ENCODE data around the gene GOT1.

GOT1 gene

DNA sequence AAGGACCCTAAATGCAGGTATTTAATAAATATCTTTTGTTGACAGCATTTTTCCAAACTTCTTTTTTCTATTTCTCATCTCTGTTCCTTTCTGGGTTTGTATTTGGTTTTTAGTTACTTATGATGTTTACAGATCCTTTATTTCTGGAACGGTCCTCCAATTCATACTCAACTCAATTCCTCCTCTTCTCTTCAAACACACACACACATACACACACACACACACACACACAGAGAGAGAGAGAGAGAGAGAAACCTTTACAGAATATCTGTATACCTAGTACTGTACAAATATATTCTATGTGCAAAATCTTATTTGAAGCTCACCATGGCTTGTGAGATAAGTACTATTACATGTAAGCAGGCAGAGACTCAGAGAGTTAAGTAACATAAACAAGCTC is 21.6 kb upstream of the GOT1 start:
- no peak for DNase-seq
- H3K36me3 ChIP-seq: no peaks in the 10 kb centered on the region
- TF ChIP-seq, protein P1, sequence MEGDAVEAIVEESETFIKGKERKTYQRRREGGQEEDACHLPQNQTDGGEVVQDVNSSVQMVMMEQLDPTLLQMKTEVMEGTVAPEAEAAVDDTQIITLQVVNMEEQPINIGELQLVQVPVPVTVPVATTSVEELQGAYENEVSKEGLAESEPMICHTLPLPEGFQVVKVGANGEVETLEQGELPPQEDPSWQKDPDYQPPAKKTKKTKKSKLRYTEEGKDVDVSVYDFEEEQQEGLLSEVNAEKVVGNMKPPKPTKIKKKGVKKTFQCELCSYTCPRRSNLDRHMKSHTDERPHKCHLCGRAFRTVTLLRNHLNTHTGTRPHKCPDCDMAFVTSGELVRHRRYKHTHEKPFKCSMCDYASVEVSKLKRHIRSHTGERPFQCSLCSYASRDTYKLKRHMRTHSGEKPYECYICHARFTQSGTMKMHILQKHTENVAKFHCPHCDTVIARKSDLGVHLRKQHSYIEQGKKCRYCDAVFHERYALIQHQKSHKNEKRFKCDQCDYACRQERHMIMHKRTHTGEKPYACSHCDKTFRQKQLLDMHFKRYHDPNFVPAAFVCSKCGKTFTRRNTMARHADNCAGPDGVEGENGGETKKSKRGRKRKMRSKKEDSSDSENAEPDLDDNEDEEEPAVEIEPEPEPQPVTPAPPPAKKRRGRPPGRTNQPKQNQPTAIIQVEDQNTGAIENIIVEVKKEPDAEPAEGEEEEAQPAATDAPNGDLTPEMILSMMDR (IDR thresholded peaks at IDR 0.05): no peak
- intact Hi-C loops (cut with DNase I; ENCODE audit: low total_unique reads): no loop called here
- no peaks in the 10 kb centered on the region for H3K4me1 ChIP-seq
- H3K27ac ChIP-seq: no peak overlapping the region
- H3K27me3 ChIP-seq: peaks cover 0 to 44% of the 10 kb centered on the region in 2 donors
- H3K4me3 ChIP-seq: no peak overlapping the region
- no peaks in the 10 kb centered on the region for H3K9me3 ChIP-seq

DNA sequence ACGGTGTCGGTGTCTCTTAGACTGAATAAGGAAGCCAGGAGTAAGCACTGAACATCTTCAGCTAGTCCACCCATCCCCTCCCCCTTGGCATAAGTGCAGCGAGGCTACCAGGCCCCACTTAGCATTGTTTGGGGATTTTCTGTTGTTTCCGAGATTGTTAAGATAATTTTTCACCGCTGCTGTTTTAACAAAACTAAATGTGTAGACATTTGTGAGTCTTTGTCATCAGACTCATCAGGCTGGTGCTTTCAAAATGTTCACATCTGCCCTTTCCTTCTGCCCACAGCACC is 21.0 kb upstream of the GOT1 start:
- Histone ChIP-seq H3K36me3 (no peaks in the 10 kb centered on the region), H3K4me3 (no peak overlapping the region), H3K4me1 (no peaks in the 10 kb centered on the region), H3K27ac (no peak overlapping the region), H3K27me3 (peaks cover 0 to 43% of the 10 kb centered on the region in 2 donors), H3K9me3 (no peaks in the 10 kb centered on the region)
- intact Hi-C loops (cut with DNase I; ENCODE audit: low total_unique reads): no loop called here
- TF ChIP-seq, protein P1 (IDR thresholded peaks at IDR 0.05): no peak
- DNase-seq: no peak

DNA sequence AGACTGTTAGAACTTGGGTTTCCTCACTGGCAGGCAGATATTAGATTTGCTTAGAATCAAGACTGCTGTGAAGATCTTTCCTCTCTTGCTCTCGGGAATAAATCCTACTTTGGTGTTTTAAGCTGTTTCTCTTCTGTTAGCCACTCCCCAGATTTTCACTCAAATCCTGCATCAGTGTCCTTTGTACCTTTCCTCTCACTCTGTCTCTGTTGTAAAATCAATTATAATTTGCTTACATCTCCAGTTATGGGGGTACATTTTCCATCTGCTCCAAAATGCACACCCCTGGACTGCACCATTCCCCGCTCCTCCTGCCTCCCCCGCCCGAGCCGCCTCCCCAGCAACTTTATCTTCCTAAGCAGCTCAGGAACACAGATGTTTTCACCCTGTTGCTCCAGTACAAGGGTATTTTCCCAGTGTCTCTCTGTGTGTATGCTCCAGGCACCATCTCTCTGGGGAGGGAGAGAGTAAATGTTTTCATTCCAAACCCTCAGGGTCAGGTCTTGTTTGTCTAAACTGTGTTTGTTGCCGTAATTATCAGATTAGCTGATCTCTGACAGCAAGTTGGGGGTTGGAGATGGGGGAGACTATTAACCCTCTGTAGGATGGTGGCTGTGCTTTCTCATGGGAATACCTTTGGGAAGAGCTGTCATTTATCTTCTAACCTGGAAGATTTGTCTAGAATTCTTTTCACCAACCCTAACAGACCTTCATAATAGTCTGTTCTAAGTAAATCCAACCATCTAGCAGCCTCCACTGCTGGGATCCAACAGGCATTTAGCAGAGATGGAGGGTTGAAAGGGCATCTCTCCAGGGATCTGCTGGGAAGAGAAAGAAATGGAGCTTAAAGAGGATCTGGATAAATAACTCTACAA is 20.4 kb upstream of the GOT1 start:
- intact Hi-C loops (cut with DNase I; ENCODE audit: low total_unique reads): no loop called here
- TF ChIP-seq, protein P1 (IDR thresholded peaks at IDR 0.05): no peak
- Histone ChIP-seq H3K27me3 (peaks cover 0 to 38% of the 10 kb centered on the region in 2 donors), H3K27ac (no peak overlapping the region), H3K4me3 (no peak overlapping the region), H3K9me3 (no peaks in the 10 kb centered on the region), H3K36me3 (no peaks in the 10 kb centered on the region), H3K4me1 (no peaks in the 10 kb centered on the region)
- no peak for DNase-seq

DNA sequence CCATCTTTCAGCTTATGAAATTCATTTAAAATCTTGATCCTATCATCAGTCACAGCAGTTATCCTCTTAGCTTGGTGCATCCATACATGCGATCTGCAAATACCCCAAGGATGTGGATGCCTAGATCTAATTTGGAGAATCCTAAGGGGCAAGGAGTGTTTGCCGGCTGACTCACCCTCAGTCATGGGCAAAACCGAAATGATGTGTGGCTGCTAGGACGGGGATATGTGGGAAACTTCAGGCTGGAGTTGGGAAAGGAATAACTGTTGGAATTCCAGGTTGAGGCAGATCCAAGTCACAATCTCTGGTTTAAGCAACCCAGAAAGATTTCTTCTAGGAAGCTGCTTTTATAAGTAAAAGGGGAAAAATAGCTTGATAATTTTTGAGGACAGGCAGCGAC is 19.7 kb upstream of the GOT1 start:
- H3K4me3 ChIP-seq: no peak overlapping the region
- TF ChIP-seq, protein P1 (IDR thresholded peaks at IDR 0.05): no peak
- peaks cover 0 to 33% of the 10 kb centered on the region in 2 donors for H3K27me3 ChIP-seq
- H3K4me1 ChIP-seq: no peaks in the 10 kb centered on the region
- no peaks in the 10 kb centered on the region for H3K9me3 ChIP-seq
- H3K36me3 ChIP-seq: no peaks in the 10 kb centered on the region
- DNase-seq: no peak
- intact Hi-C loops (cut with DNase I; ENCODE audit: low total_unique reads): no loop called here
- no peak overlapping the region for H3K27ac ChIP-seq

DNA sequence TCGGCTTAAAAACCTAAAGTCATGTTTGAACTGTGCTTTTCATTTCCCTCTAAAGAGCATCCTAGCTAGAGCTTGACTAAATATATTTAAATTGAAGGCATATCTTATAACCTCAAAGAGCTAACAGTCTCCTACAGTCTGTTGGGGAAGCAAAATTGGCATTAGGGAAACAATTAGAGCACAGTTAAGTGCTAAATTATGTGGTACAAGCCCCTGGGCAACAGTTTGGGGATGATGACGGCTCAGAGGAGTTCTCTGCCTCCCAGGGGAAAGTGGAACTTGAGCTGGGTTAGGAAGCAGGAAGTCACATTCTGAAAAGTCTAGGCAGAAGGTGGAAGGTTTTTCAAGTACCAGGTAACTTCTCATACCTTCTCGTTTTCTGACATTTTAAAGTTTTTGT is 18.6 kb upstream of the GOT1 start:
- Histone ChIP-seq H3K36me3 (no peaks in the 10 kb centered on the region), H3K9me3 (no peaks in the 10 kb centered on the region), H3K27ac (no peak overlapping the region), H3K4me1 (no peaks in the 10 kb centered on the region), H3K27me3 (peaks cover 0 to 32% of the 10 kb centered on the region in 2 donors), H3K4me3 (no peak overlapping the region)
- no peak for DNase-seq
- intact Hi-C loops (cut with DNase I; ENCODE audit: low total_unique reads): no loop called here
- TF ChIP-seq, protein P1 (IDR thresholded peaks at IDR 0.05): no peak
